Colon (tissue), 2 donors: ENCODE measurements around the gene TLR6.
"Not testable (repeated sequence)": the region's sequence is repeated elsewhere in the genome, so short reads cannot be mapped to it uniquely, and the experiment has no call there.

Experiments
- FAIRE-seq: peaks from 2 replicates; lab custom pipeline; 2012; peaks lifted over from hg19 to GRCh38; lab: Jason Lieb, UNC
- donor health status: control.
- donor health status: control.

TLR6 gene

DNA sequence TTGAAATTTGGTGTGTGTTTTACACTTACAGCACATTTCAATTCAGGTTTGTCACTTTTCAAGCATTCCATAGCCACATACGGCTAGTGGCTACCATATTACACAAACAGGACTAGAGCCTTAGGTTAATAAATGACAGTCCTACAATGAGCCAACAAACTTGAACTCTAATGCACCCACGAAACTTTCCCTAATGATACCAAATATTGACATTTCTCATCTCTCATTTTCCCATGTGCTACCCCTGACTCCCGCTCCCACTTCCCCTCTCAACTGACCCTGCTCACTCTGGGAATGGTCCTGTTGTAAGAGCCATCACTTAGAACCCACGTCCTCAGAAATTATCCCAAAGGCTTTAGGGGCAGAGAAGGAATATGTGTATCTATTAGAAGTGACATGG is 68.9 kb downstream of the TLR6 start:
- no peak for FAIRE-seq

DNA sequence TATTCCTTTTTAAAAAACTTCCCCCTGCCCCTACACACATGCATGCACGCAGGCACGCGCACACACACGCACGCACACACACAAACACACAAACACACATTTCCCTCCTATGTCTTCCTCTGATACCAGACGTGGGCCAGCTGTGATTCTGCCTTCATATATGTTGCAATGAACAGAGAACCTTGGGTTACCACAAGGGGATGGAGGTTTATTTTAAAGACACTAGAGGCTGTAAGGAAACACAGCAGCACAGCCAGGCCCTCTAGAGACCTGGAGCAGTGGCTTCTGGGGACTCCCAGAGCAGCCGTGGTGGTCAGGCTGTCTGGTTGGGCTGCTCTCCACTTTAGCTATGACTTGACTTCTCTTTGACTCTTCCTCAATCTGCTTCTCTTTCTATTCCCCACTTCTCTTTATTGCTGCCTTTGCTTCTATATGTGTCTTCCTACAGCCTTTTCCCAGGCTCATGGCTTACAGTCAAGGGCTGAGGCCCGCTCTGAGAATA is 70.7 kb downstream of the TLR6 start:
- no peak for FAIRE-seq

GRCh38 chr4:38785041-38785790 is 71.4 kb downstream of the TLR6 start:
- FAIRE-seq: no peak

GRCh38 chr4:38784141-38784540 is 72.5 kb downstream of the TLR6 start:
- FAIRE-seq: no peak

GRCh38 chr4:38783109-38783460 is 73.5 kb downstream of the TLR6 start:
- no peak for FAIRE-seq

GRCh38 chr4:38782452-38783108 is 74.0 kb downstream of the TLR6 start, which contains the start of gene TLR10:
TLR10 (minus strand) TSS chr4:38782990; CDS start chr4:38775590, 7,400 bp downstream.
- FAIRE-seq: no peak

DNA sequence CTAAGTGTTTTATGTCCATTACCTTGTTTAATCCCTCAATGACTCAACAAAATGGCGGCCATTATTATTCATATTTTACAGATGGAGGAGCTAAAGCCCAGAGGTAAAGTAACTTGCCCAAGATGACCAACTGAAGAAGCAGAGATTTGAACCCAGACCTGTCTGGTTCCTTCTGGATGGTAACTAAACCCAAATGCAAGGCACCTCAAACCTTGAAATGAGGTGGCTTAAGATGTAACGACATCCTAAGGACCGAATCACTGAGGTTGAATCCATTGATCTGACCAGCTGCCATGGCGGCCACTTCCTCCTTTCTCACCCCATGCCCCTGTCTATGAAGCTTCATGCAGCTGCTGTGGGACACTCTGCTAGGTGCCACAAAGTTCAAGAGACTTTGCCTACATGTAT is 74.8 kb downstream of the TLR6 start:
- no peak for FAIRE-seq

GRCh38 chr4:38780833-38781484 is 75.7 kb downstream of the TLR6 start:
- FAIRE-seq: no peak

GRCh38 chr4:38779790-38780189 is 76.8 kb downstream of the TLR6 start:
- no peak for FAIRE-seq

DNA sequence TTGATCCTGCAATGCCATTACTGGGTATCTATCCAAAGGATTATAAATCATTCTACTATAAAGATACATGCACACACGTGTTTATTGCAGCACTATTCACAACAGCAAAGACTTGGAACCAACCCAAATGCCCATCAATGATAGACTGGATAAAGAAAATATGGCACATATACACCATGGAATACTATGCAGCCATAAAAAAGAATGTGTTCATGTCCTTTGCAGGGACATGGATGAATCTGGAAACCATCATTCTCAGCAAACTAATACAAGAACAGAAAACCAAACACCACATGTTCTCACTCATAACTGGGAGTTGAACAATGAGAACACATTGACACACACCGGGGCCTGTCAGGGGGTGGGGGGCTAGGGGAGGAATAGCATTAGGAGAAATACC is 78.7 kb downstream of the TLR6 start:
- not testable (repeated sequence) for FAIRE-seq

DNA sequence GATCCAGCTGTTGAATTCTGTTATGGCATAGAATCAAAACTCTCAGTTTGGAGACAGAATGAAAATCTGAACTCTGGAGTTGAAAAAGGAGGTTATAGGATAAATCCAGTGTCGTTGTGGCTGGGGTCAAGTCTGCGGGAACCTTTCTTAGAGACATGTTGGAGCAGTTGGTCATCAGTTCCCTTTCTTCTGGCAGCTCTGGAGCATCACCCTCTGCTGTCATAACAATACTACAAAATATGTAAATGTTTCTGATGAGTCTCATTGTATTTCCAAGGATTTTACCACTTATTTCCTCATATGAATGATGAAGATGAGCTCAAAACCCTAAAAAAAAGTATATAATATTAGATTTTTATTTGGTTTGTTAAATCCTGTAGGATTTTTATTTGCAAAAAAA is 81.3 kb downstream of the TLR6 start:
- FAIRE-seq: no peak

DNA sequence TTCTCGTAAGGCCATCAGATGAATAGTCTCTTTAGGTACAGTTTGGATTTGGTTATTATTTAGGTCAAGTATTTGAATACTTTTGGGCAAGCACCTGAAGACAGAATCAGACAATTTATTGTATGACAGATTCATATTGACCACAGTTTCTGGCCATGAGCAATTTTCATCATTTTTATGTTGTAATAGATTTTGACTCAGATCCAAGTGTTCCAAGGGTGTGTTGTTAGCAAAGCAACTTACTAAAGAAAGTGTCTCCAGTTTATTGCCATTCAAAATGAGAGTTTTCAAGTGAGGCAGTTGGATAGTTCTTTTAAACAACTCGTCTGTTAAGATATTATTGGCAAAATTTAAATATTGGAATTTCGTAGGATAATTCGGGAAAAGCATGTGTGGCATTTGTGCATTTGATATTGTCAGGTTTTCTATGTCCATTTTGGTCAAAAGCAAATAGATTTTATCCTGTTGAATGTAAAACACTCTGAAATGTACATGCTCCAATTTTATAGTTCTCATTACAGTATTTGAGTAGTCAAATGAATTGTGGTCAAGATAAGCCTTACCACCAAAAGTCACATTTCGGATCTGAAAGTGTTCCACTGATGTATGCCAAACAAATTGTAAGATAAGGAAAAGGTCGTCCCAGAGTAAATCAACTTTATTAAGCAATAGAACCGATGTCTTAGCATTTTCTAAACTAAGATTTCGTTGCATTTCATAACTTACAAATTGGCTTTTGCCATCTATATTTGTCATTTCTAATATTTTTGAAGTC is 82.2 kb downstream of the TLR6 start:
- no peak for FAIRE-seq
